Stimulated activated naive CD8-positive, alpha-beta T cell treated with anti-CD3 and anti-CD28 coated beads, Interleukin-15, amount 100 ng/mL, for 72 hours (primary cell): ENCODE measurements around the gene MTHFR.
A peak's percentile ranks its signal among the peaks of the same experiment; 100 is the strongest.

Source experiments
- ATAC-seq: fragments of 150-1000 bp; cut with Tn5 transposase; 2 replicates; pipeline ENCODE4 v1.10.0; 2021; ENCODE audit warnings: mild to moderate bottlenecking, moderate library complexity
- DNase-seq, 2 donors: peaks; one replicate each; pipeline ENCODE4 v3.0.0; 2021 to 2022
- H3K27ac Mint-ChIP-seq, 2 donors: one replicate each; pipeline ENCODE4 v1.8.0; 2022; ENCODE audit warnings: mild to moderate bottlenecking in 2 of 2, mixed read lengths in 2 of 2, moderate library complexity in 2 of 2
- H3K27me3 Mint-ChIP-seq: one replicate; pipeline ENCODE4 v1.8.0; 2022; ENCODE audit warnings: mixed read lengths
- H3K4me1 Mint-ChIP-seq: one replicate; pipeline ENCODE4 v1.8.0; 2022; ENCODE audit warnings: mild to moderate bottlenecking, mixed read lengths
- H3K4me3 Mint-ChIP-seq, 2 donors: one replicate each; pipeline ENCODE4 v1.8.0; 2022; ENCODE audit warnings: mild to moderate bottlenecking in 2 of 2, mixed read lengths in 2 of 2, moderate library complexity in 1 of 2
- H3K9me3 Mint-ChIP-seq, 2 donors: one replicate each; pipeline ENCODE4 v1.8.0; 2022; ENCODE audit warnings: mixed read lengths in 2 of 2

The MTHFR gene

GRCh38 chr1:11837767-11838348 lies 32.1 kb upstream of the MTHFR start:
- no peak overlapping the region for H3K27ac Mint-ChIP-seq
- H3K4me3 Mint-ChIP-seq, result no peak overlapping the region
- H3K4me1 Mint-ChIP-seq, result no peaks in the 10 kb centered on the region
- H3K27me3 Mint-ChIP-seq, result no peaks in the 10 kb centered on the region
- no peaks in the 10 kb centered on the region for H3K9me3 Mint-ChIP-seq
- ATAC-seq, result no peak
- no peak for DNase-seq

- H3K27ac Mint-ChIP-seq, result no peak overlapping the region
- H3K27me3 Mint-ChIP-seq, result no peaks in the 10 kb centered on the region
- no peak for DNase-seq
- ATAC-seq, result no peak
- H3K4me1 Mint-ChIP-seq, result no peaks in the 10 kb centered on the region
- no peak overlapping the region for H3K4me3 Mint-ChIP-seq
- no peaks in the 10 kb centered on the region for H3K9me3 Mint-ChIP-seq
These were observed 31.4 kb upstream of the MTHFR start for GRCh38 chr1:11836955-11837766.

GRCh38 chr1:11835441-11836225 lies 29.9 kb upstream of the MTHFR start:
- Mint-ChIP-seq H3K4me3 (no peak overlapping the region), H3K9me3 (no peaks in the 10 kb centered on the region), H3K4me1 (no peaks in the 10 kb centered on the region), H3K27me3 (no peaks in the 10 kb centered on the region), H3K27ac (no peak overlapping the region)
- DNase-seq (no peak), ATAC-seq (no peak)

- Mint-ChIP-seq H3K4me1 (no peaks in the 10 kb centered on the region), H3K27me3 (no peaks in the 10 kb centered on the region), H3K4me3 (no peak overlapping the region), H3K27ac (no peak overlapping the region), H3K9me3 (no peaks in the 10 kb centered on the region)
- DNase-seq (no peak), ATAC-seq (no peak)
These were observed 28.1 kb upstream of the MTHFR start for GRCh38 chr1:11833900-11834299.

GRCh38 chr1:11833497-11833896 lies 27.7 kb upstream of the MTHFR start:
- DNase-seq, result no peak
- no peaks in the 10 kb centered on the region for H3K9me3 Mint-ChIP-seq
- ATAC-seq, result no peak
- H3K4me1 Mint-ChIP-seq, result no peaks in the 10 kb centered on the region
- no peaks in the 10 kb centered on the region for H3K27me3 Mint-ChIP-seq
- H3K27ac Mint-ChIP-seq, result peak overlapping the region in 1 of 2 donors; percentile 54
- no peak overlapping the region for H3K4me3 Mint-ChIP-seq

GRCh38 chr1:11831945-11832725 lies 26.4 kb upstream of the MTHFR start:
- Mint-ChIP-seq H3K9me3 (no peaks in the 10 kb centered on the region), H3K4me3 (no peak overlapping the region), H3K27me3 (no peaks in the 10 kb centered on the region), H3K4me1 (no peaks in the 10 kb centered on the region), H3K27ac (no peak overlapping the region)
- ATAC-seq, result no peak
- DNase-seq, result no peak

GRCh38 chr1:11828511-11828910 lies 22.7 kb upstream of the MTHFR start:
- no peaks in the 10 kb centered on the region for H3K4me1 Mint-ChIP-seq
- H3K4me3 Mint-ChIP-seq, result no peak overlapping the region
- peak overlapping the region in 1 of 2 donors; percentile 84 for H3K27ac Mint-ChIP-seq
- no peak for DNase-seq
- H3K9me3 Mint-ChIP-seq, result no peaks in the 10 kb centered on the region
- no peaks in the 10 kb centered on the region for H3K27me3 Mint-ChIP-seq
- no peak for ATAC-seq

GRCh38 chr1:11826946-11827345 lies 21.2 kb upstream of the MTHFR start:
- H3K9me3 Mint-ChIP-seq, result no peaks in the 10 kb centered on the region
- DNase-seq (no peak), ATAC-seq (no peak)
- H3K4me1 Mint-ChIP-seq, result no peaks in the 10 kb centered on the region
- no peak overlapping the region for H3K4me3 Mint-ChIP-seq
- no peaks in the 10 kb centered on the region for H3K27me3 Mint-ChIP-seq
- no peak overlapping the region for H3K27ac Mint-ChIP-seq

- no peak for DNase-seq
- no peaks in the 10 kb centered on the region for H3K9me3 Mint-ChIP-seq
- H3K4me1 Mint-ChIP-seq, result no peaks in the 10 kb centered on the region
- H3K4me3 Mint-ChIP-seq, result no peak overlapping the region
- H3K27me3 Mint-ChIP-seq, result no peaks in the 10 kb centered on the region
- no peak for ATAC-seq
- no peak overlapping the region for H3K27ac Mint-ChIP-seq
These were observed 19.4 kb upstream of the MTHFR start for GRCh38 chr1:11825131-11825530.

GRCh38 chr1:11823366-11824137 lies 17.8 kb upstream of the MTHFR start:
- Mint-ChIP-seq H3K4me1 (no peaks in the 10 kb centered on the region), H3K27ac (no peak overlapping the region), H3K27me3 (no peaks in the 10 kb centered on the region), H3K9me3 (no peaks in the 10 kb centered on the region), H3K4me3 (no peak overlapping the region)
- DNase-seq (no peak), ATAC-seq (no peak)

GRCh38 chr1:11822091-11822490 lies 16.3 kb upstream of the MTHFR start:
- Mint-ChIP-seq H3K4me3 (no peak overlapping the region), H3K27me3 (no peaks in the 10 kb centered on the region), H3K27ac (peak overlapping the region in 1 of 2 donors; percentile 15), H3K9me3 (no peaks in the 10 kb centered on the region), H3K4me1 (no peaks in the 10 kb centered on the region)
- DNase-seq, result no peak
- ATAC-seq, result no peak

- no peak for ATAC-seq
- Mint-ChIP-seq H3K27ac (no peak overlapping the region), H3K27me3 (no peaks in the 10 kb centered on the region), H3K4me3 (no peak overlapping the region), H3K9me3 (no peaks in the 10 kb centered on the region), H3K4me1 (no peaks in the 10 kb centered on the region)
- no peak for DNase-seq
These were observed 11.4 kb upstream of the MTHFR start for GRCh38 chr1:11817192-11817591.

GRCh38 chr1:11813021-11813420 lies 7.3 kb upstream of the MTHFR start:
- Mint-ChIP-seq H3K9me3 (no peaks in the 10 kb centered on the region), H3K27ac (no peak overlapping the region)

GRCh38 chr1:11807133-11807532 lies 1.4 kb upstream of the MTHFR start:
- Mint-ChIP-seq H3K27me3 (no peaks in the 10 kb centered on the region), H3K9me3 (no peaks in the 10 kb centered on the region), H3K4me3 (peak overlapping the region; percentile 96 to 98), H3K4me1 (peaks cover 68% of the 10 kb centered on the region), H3K27ac (no peak overlapping the region)
- ATAC-seq (no peak), DNase-seq (no peak)

More at GRCh38 chr1:11813021-11813420, 7.3 kb upstream of the MTHFR start:
- DNase-seq, result no peak
- ATAC-seq, result no peak
- Mint-ChIP-seq H3K4me3 (no peak overlapping the region), H3K4me1 (peaks cover 13% of the 10 kb centered on the region), H3K27me3 (no peaks in the 10 kb centered on the region)
